ENCODE data around the gene TEX101.
"Not testable (repeated sequence)": the region's sequence is repeated elsewhere in the genome, so short reads cannot be mapped to it uniquely, and the experiment has no call there.

Gene TEX101

GRCh38 chr19:43414554-43414953, at the start of gene TEX101:
TEX101 (plus strand) TSS chr19:43414890; CDS start chr19:43415920, 1,030 bp downstream.
- no peak for DNase-seq (ENCODE audit: low read depth in 2 of 2)

DNA sequence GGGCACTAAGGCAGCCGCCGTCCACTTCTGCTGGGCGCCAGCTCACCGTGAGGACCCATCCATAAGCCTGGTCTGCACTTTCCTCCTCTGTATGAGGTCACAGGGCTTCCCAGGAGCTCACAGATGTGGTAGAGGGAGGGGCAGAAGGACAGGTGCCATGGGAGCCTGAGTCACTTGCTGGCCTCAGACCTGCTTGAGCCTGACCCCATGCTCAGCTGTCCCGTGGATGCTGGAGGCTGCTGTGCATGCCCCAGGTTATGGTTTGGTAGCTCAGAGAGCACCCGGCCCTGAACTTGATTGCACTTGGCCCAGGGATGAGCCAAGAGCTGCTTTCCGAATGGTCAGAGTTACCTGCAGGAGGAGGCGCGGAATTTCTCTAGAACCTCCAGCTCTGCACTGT, 49.0 kb upstream of the TEX101 start:
- DNase-seq (ENCODE audit: low read depth in 2 of 2) = not testable (repeated sequence)

DNA sequence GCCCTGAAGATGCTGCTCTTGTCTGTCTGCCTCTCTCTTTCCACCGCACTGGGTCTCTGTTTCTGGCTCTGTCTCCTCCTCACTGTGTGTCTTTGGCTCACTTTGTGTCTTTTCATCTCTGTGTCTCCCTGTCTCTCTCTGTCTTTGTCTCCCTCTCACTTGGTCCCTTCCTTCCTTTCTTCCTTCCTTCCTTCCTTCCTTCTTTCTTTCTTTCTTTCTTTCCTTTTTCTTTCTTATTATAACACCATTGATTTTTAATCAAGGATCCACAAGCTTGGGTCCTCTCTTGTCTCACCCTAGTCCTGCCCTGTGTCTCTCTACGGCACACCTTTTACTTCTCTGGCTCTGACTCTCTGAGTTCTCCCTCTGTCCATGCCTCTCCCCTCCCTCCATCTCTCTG, 46.9 kb upstream of the TEX101 start:
- no peak for DNase-seq (ENCODE audit: low read depth in 2 of 2)

DNA sequence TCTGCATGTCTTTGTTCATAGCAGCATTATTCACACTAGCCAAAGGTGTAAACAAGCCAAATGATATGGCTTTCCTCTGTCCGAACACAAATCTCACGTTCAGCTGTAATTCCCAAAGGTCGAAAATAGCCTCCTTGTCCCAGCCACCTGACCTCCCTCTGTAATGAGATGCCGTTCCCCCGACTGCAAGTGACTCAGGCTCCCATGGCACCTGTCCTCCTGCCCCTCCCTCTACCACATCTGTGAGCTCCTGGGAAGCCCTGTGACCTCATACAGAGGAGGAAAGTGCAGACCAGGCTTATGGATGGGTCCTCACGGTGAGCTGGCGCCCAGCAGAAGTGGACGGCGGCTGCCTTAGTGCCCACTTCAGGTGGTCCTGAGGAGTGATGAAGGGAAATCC, 45.8 kb upstream of the TEX101 start:
- DNase-seq (ENCODE audit: low read depth in 2 of 2) = not testable (repeated sequence)

DNA sequence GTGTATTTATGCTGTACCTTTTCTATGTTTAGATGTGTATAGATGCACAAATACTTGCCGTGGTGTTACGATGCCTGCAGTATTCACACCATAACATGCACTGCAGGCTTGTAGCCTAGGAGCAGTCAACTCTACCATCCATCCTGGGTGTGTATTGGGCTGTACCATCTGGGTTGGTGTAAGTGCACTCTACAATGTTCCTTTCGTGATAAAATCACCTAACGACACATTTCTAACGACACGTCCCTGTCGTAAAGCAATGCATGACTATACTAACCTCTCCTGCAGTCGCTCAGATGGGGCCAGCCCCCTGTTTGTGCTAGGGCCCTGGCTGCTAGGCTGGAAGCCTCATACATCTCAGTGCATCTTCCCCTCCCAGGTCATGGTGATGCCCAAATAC, 42.8 kb upstream of the TEX101 start:
- no peak for DNase-seq (ENCODE audit: low read depth in 2 of 2)

DNA sequence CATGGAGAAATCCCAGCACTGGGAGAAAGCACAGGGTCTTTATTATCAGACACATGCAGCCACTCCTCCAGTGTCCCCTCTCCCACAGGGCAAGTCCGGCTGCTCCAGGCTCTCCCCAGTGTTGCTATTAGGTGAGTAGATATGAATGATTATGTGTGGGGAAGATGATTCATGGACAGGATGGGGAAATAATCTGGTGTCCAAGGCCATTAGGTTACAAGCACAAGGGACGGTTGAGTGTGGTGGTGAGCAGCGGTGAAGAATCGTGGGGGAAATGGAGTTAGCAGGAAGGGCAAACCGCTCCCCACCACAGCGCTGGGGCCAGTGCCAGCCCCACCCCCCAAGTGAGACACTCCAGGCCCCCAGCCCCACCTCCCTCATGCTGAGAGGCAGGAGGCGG, 42.2 kb upstream of the TEX101 start:
- DNase-seq (ENCODE audit: low read depth in 2 of 2) = no peak

GRCh38 chr19:43377624-43378023, 37.1 kb upstream of the TEX101 start:
- not testable (repeated sequence) for DNase-seq (ENCODE audit: low read depth in 2 of 2)

DNA sequence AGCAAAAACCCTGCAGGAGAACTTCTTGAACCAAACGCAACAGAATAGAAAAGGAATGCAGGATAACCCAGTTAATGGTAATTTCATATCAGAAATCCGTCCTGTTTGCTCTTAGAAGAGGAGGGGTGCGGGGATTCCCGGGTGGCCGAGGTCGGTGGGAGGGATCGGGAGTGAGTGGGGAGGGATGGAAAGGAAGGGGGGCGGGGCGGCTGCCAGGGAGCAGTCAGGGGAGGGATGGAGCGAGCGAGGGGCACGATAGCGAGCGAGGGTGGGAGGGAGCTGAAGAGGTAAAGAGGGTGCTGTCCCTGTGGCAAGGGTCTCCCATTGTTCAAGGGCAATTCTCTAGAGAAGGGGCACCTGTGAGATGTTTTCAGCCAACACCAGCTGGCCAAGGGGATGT, 34.7 kb upstream of the TEX101 start:
- DNase-seq (ENCODE audit: low read depth in 2 of 2) = no peak

DNA sequence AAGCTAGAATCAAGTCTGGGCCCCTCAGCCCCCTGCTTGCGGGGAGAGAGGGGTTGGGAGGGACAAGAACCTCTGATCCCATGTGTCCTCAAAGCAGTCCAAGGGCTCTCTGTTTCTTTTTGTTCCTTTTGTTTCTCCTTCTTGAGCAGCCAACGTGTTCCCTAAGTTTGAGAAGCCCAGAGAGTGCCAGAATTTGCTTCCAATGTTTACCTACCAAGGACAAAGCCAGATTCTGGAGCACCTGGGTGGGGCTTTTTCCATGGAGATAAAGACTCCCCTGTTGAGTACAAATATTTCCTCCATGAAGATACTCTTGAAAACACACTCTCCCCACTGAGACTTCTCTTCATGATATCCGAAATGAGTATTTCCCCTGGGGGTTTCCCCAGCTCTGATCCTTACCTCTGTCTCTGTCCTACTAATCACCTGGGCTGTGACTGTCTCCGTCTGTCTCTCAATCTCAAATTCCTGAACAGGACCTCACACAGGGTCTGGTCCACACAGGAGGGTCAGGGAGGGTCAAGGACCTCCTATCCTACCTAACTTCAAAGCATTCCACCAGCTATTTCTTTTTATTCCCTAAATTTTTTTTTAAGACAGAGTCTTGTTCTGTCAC, 33.8 kb upstream of the TEX101 start:
- no peak for DNase-seq (ENCODE audit: low read depth in 2 of 2)

- DNase-seq (ENCODE audit: low read depth in 2 of 2) = not testable (repeated sequence)
These were observed 32.0 kb upstream of the TEX101 start for GRCh38 chr19:43382586-43383216.

- DNase-seq (ENCODE audit: low read depth in 2 of 2) = not testable (repeated sequence)
These were observed 31.4 kb upstream of the TEX101 start for GRCh38 chr19:43383254-43383653.

- not testable (repeated sequence) for DNase-seq (ENCODE audit: low read depth in 2 of 2)
These were observed 30.9 kb upstream of the TEX101 start for GRCh38 chr19:43383759-43384158.

DNA sequence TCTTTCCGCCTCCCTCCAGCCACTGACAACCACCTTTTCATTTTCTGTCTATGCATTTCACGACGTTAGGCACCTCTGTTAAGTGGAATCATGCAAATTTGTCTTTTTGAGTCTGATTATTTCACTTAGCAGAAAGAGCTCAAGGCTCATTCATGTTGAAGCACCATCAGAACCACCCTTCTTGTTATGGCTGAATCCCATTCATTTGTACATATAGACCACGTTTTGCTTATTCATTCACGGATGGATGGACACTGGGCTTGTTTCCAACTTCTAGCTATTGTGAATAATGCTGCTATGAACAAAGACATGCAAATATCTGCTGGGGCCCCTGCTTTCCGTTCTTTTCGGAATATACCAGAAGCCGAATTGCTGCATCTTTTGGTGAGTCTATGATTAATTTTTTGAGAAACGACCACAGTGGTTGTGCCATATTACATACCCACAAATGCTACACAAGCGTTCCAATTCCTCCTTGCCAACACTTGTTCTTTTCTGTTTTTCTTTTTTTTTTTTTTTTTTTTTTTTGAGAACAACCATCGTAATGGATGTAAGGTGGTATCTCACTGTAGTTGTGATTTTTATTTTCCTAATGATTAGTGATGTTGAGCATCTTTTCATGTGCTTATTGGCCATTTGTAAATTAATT, 23.7 kb upstream of the TEX101 start:
- not testable (repeated sequence) for DNase-seq (ENCODE audit: low read depth in 2 of 2)

DNA sequence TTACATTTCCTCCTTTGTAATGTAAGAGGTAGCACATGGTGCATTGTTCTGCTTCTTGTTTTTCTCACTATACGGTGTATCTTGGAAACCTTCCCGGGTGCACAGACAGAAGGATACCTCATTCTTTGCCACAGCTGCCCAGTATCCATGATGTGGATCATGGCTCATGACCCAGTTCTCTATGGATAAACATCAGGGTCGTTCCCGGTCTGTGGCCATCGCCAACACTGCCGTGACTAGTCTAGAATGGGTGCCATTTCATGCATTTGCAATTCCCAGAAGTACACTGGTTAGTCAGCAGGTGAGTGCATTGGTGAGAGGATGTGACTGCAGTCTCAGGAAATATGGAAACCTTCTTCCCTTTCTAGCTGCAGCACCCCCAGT, 23.1 kb upstream of the TEX101 start:
- DNase-seq (ENCODE audit: low read depth in 2 of 2) = not testable (repeated sequence)

GRCh38 chr19:43393501-43393900, 21.2 kb upstream of the TEX101 start:
- DNase-seq (ENCODE audit: low read depth in 2 of 2) = not testable (repeated sequence)

DNA sequence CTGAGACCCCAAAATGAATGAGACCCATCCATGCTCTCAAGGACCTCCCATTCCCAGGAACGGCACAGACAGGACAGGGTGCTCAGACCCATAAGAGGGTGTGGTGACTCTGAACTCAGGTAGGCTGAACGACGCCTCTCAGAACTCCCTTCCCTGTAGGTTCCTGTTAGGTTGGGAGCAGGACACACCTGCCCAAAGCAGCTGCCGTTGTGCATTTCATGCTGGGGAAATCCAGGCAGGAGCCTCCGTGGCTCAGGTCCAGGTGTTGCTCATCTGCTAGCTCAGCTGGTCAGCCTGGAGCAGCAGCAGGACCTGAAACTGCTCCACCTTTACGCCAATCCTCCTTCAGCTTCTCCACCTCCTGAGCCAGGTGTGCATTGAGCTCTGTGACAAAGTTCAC, 19.1 kb upstream of the TEX101 start:
- DNase-seq (ENCODE audit: low read depth in 2 of 2) = no peak

- DNase-seq (ENCODE audit: low read depth in 2 of 2) = no peak
These were observed 8.4 kb upstream of the TEX101 start for GRCh38 chr19:43406297-43406696.

DNA sequence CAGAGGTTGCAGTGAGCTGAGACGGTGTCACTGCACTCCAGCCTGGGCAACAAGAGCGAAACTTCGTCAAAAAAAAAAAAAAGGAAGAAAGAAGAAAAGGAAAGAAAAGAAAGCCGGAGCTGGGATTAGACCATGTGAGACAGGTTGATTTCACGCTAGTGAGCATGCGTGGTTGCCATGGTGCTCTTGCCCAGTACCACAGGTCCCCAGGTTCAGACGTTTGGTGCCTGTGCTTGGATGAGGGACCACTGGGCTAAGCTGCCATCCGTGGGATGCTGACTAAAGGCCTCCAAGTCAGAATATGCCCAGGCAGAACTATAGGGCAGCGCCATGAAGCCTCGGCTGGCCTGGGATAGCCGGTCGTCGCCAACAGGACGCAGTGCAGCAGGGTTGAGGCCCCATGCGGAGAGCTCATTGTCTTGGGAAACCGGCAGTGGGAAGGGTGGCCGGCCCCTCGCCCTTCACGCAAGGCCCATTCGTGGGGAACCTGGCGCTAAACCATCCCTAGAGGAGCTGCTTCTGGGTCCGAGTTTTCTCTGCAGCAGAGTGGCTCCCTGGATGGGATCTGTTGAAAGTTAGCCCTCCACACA, 7.2 kb upstream of the TEX101 start:
- DNase-seq (ENCODE audit: low read depth in 2 of 2) = no peak

- no peak for DNase-seq (ENCODE audit: low read depth in 2 of 2)
These were observed 6.6 kb upstream of the TEX101 start for GRCh38 chr19:43408043-43408442.

- no peak for DNase-seq (ENCODE audit: low read depth in 2 of 2)
These were observed 5.3 kb upstream of the TEX101 start for GRCh38 chr19:43409415-43409814.

DNA sequence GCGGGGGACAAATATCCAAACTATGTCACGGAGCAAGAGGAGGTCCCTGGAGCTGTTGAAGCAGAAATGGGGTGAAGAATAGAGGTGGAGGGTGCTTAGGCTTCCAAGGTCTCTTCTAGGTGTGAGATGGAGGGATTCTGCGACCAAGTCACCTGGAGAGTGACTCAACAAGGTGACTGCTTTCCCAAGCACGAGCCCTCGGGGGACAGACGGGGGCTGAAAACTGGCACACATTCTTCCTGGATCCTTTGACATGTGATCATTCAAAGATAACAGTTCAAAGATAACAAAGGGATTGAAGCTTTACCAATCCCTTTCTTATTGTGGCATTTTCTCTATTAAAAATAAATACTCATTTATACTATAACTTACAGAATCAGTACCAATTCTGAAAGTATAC, 2.2 kb upstream of the TEX101 start:
- DNase-seq (ENCODE audit: low read depth in 2 of 2) = no peak

DNA sequence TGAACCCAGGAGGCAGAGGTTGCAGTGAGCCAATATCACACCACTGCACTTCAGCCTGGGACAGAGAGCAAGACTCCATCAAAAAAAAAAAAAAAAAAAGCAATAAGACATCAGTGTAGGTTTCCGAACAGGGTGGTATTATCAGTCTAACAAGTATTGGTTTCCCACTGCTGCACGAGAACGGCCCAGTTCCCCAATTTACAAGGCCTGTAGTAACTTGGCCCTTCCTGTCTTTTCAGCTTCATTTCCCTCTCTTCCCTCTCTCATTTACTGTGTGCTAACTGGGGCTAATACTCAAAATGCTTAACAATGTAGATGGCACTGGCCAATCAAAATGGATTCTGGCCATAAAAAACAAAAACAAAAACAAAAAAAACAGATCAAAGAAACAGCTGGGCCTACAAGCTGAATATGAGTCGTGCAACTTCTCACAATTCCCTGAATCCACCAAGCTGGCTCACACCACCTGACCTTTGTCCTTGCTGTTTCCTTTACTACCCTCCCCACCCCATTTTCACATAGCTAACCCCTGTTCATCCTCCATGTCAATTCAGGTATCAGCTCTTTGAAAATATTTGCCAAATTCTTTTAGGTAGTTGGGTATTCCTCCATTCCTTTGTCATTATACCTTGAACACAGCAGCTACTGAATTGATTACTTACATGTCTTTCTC, 2.4 kb downstream of the TEX101 start:
- no peak for DNase-seq (ENCODE audit: low read depth in 2 of 2)
